Liver (tissue), 3 donors: Measurements from ENCODE around the gene COX8A.

Source experiments
- FOXA1 ChIP-seq: IDR thresholded peaks from 2 replicates; pipeline ENCODE4 v1.6.1; 2016; ENCODE audit warnings: antibody characterized with exemption
- SP1 ChIP-seq: IDR thresholded peaks from 2 replicates; pipeline ENCODE4 v1.6.1; 2018; ENCODE audit warnings: antibody characterized with exemption, mild to moderate bottlenecking
- YY1 ChIP-seq: IDR thresholded peaks from 2 replicates; pipeline ENCODE4 v1.6.1; 2016; ENCODE audit warnings: antibody characterized with exemption, mild to moderate bottlenecking
- TF ChIP-seq, protein P1 (sequence below): fragments of 150-350 bp; IDR thresholded peaks from 2 replicates; pipeline ENCODE4 v1.5.1; 2017; ENCODE audit warnings: improper control_type of control experiment, low read depth, low read length; ENCODE audit not compliant: missing input control
- TF ChIP-seq, protein P2 (sequence below): IDR thresholded peaks from 2 replicates; pipeline ENCODE4 v1.6.1; 2016; ENCODE audit warnings: antibody characterized with exemption
- TF ChIP-seq, protein P3 (sequence below): IDR thresholded peaks from 2 replicates; pipeline ENCODE4 v1.6.1; 2016; ENCODE audit warnings: antibody characterized with exemption
- donor health status: healthy.
- donor health status: healthy.

DNA sequence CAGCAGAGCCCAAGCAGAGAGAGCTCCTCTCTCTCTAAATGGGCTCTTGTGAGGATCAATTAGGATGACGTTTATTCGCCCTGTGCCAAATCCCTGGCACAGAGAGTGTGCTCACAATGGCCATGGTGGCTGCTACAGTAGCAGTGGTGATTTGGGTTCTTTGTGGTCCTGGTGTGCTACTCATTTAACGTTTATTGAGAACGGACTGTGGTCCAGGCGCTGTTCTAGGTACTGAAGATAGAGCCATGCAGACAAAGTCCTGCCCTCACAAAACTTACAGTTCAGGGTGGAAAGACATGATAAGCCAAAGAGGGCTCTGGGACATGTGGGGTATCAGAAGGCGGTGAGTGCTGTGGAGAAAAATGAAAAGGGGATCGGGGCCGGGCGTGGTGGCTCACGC is 17.1 kb downstream of the COX8A start:
- TF ChIP-seq, protein P1, sequence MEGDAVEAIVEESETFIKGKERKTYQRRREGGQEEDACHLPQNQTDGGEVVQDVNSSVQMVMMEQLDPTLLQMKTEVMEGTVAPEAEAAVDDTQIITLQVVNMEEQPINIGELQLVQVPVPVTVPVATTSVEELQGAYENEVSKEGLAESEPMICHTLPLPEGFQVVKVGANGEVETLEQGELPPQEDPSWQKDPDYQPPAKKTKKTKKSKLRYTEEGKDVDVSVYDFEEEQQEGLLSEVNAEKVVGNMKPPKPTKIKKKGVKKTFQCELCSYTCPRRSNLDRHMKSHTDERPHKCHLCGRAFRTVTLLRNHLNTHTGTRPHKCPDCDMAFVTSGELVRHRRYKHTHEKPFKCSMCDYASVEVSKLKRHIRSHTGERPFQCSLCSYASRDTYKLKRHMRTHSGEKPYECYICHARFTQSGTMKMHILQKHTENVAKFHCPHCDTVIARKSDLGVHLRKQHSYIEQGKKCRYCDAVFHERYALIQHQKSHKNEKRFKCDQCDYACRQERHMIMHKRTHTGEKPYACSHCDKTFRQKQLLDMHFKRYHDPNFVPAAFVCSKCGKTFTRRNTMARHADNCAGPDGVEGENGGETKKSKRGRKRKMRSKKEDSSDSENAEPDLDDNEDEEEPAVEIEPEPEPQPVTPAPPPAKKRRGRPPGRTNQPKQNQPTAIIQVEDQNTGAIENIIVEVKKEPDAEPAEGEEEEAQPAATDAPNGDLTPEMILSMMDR, result no peak
- no peak for TF ChIP-seq FOXA1
- TF ChIP-seq YY1, result no peak
- TF ChIP-seq, protein P2, sequence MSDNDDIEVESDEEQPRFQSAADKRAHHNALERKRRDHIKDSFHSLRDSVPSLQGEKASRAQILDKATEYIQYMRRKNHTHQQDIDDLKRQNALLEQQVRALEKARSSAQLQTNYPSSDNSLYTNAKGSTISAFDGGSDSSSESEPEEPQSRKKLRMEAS, result no peak
- TF ChIP-seq SP1, result no peak
- TF ChIP-seq, protein P3, sequence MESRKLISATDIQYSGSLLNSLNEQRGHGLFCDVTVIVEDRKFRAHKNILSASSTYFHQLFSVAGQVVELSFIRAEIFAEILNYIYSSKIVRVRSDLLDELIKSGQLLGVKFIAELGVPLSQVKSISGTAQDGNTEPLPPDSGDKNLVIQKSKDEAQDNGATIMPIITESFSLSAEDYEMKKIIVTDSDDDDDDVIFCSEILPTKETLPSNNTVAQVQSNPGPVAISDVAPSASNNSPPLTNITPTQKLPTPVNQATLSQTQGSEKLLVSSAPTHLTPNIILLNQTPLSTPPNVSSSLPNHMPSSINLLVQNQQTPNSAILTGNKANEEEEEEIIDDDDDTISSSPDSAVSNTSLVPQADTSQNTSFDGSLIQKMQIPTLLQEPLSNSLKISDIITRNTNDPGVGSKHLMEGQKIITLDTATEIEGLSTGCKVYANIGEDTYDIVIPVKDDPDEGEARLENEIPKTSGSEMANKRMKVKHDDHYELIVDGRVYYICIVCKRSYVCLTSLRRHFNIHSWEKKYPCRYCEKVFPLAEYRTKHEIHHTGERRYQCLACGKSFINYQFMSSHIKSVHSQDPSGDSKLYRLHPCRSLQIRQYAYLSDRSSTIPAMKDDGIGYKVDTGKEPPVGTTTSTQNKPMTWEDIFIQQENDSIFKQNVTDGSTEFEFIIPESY, result no peak
